Stimulated activated CD4-positive, alpha-beta T cell treated with anti-CD3 and anti-CD28 coated beads, Interleukin-4, amount 100 ng/mL, for 48 hours (primary cell): ENCODE results near the gene EPB41L4B.

Experiments
- DNase-seq, 2 donors: peaks; one replicate each; pipeline ENCODE4 v3.0.0-alpha.2; 2020; ENCODE audit warnings: low read depth in 2 of 2

The EPB41L4B gene

DNA sequence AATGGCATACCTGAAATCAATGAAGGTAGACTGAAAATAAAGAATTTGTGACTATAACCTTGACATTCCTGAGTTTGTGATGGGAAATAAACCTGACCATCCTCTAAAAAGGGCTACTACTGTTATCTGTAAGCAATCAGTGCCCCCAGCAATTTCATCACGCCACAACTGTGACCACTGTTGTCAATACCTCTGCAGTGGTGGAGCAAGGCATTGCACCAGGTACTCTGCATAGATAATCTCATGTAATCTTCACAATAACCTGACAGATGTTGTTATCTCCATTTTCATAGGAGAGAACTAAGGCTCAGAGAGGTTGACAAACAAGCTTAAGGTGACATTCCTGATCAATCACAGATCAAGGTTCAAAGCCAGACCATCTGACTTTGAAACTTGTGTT lies 115.3 kb downstream of the EPB41L4B start:
- DNase-seq = no peak

DNA sequence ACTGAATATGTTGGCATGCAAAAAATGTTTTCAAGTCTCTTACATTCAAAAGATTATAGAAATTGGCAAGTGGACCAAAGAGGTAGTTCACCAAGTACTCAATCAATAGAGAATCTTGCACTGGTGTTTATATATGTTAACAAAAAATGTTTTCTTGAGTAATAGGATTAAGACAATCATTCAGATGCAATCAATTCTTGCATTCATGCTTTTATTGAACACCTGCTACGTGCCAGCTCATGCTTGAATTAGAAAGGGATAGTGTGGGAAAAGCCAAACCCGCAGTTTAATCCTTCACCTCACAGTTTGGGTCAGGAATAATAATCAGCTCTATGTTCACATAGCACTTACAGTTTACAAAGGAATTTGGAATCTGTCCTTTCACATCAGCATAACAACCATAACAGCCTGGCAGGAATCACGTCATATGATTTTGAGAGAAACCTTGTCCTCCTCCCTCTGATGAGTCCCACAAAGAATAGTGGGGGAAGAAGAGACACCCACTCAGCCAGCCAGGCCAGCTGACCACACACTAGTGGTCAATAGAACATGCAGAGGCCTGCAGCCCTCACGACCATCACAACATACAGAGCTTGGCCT lies 117.0 kb downstream of the EPB41L4B start:
- no peak for DNase-seq

DNA sequence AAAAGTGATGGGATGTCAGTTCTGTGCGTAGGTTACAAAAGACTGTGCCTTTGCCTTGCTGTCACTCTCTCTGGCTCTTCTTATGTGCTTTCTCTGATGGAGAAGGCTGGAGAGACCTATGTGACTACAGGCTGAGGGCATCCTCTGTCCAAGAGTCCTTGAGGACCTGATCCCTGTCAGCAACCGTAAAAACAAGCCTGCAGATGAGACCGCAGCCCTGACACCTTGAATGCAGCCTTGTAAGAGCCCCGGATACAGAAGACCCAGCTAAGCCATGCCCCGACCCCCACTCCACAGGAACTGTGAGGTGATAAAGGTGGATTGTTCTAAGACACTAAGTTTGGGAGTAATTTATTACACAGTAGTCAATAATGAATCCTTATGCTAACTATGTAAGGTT lies 121.2 kb downstream of the EPB41L4B start:
- no peak for DNase-seq

DNA sequence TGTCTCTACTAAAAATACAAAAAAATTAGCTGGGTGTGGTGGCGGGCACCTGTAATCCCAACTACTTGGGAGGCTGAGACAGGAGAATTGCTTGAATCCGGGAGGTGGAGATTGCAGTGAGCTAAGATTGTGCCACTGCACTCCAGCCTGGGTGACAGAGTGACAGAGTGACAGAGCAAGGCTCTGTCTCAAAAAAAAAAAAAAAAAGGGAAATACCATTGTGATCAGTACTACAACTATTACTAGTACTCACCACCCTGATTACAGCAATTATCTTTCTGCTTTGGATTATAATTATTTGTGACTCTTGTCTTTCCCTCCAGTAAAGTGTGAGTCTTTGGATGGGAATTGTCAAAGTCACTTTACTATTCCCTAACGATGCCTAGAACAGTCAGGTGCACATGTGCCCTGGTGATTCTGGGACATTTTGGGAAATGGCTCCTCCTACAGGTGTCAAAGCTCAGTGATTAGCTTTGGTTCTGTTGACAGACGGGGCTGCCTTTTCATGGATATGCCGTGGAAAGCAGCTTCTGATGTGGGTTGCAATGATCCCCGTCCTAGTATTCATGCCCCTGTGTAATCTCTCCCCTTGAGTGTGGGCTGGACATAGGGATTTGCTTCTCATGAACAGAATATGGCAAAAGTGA lies 122.0 kb downstream of the EPB41L4B start:
- no peak for DNase-seq

DNA sequence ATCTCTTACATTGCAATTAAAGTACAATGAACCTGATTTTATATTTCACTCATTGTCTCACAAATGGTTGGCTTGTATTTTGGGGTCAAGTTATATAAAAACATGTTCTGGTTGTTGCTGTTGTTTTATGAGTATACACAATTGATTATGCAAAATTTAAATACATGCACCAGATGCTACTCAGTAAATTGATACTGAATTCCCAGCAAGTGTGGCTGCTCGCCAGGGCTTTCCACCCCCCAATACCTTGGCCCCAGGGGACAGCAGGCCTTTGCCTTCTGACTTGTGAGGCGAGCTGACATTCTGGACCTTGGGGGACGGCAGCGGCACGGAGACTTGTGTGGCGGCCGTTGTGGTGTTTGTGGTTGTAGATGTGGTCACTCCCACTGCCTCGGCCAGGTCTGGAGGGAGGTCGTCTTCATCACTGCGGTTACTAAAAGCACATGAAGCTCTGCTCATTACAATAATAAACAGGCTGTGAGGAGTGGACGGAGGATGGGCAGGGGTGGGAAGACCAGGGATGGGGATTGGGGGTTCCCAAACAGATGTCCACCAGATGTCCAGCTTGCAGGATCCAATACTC lies 126.8 kb downstream of the EPB41L4B start:
- no peak for DNase-seq

DNA sequence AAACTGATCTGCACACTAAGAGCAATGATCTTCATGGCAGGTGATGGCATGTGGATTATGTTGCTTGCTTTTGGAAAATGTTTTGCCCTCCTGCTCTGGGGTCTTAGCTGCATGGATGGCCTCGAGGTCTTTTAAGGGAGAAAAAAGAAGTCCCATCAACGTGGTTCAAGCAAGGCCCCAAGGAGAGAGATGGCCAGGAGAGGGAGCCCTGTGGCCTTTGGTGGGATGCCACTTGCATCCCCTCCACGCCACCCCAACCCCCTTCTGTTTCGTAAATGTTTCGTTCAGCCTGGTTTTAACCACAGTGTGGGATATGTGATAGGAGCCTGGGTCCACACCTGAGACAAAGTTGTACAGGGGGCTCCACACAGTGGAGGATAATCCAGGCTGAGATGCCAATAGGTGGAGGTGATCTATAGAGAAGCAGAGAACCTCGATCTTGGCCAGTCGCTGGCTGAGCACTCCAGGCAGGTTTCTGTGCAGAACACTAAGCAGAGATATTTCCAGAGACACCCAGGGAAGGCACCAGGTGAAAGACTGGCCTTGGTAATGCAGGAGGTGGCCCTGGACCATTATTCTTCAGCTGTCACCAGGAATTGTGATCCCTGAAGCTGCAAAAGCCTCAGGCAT lies 128.0 kb downstream of the EPB41L4B start:
- DNase-seq = no peak

DNA sequence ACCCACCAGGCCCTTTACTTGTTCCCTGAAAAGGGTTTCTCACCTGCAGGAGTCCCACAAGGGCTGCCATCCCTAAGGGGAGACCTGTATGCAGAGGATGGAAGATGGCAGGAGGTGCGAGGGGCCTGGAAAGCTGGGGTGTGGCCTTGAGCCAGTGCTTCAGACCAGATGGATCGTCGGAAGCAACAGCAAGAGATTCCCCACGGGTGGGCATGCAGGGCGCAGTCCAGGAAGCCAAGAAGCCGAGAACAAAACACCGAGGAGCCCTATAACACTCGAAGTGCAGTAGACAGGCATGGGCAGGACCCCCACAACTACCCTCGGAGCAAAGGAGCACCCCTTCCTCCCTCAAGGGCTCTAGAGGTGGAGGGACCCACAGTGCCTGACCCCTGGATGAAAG lies 129.1 kb downstream of the EPB41L4B start:
- no peak for DNase-seq

DNA sequence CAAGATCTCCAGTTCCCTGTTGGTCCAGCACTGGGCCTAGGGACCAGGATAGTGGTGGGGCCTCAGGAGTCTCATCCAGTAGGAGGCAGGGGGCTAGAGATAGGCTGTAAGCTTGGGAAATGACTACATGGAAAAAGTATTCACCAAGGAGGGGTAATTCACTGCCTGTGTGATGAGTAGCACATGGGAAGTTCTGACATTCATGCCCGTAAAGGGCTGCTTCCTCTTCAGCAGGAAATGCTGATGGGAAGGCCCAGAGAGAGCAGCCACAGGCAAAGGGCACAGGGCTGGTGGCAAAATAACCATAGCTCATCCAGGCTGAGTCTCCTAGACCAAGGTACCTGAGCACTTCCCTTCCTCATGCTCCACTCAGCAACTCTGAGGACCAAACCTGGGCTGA lies 130.7 kb downstream of the EPB41L4B start:
- DNase-seq = no peak

DNA sequence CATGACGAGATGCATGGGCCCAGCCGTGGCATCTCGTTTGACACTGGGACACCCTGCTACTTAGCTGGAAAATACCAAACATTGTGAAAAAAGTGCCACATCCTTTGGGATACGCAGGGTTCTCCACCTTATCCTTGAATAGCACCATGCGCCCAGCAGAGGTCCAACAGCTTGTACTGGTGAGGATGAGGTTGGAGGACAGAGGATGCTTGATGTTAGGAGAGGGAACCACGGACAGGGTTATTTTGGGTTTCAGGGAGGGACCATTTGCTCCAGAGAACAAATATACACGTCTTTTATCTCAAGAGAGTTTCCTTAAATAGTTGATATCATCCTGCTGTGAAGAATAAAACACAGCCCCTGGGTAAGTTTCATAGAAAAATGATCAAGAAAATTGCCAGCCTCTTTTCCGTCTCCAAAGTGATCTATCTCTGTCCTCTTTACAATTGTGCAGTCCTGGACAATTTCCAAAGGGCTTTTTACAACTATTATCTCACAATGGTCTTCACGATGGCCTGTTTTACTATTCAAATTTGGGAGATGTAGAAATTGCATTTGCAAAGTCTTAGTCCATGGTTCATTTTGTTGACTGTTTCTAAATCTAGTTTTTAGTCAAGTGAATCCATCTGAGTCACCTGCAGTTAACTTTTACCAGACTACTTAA lies 133.9 kb downstream of the EPB41L4B start:
- no peak for DNase-seq

DNA sequence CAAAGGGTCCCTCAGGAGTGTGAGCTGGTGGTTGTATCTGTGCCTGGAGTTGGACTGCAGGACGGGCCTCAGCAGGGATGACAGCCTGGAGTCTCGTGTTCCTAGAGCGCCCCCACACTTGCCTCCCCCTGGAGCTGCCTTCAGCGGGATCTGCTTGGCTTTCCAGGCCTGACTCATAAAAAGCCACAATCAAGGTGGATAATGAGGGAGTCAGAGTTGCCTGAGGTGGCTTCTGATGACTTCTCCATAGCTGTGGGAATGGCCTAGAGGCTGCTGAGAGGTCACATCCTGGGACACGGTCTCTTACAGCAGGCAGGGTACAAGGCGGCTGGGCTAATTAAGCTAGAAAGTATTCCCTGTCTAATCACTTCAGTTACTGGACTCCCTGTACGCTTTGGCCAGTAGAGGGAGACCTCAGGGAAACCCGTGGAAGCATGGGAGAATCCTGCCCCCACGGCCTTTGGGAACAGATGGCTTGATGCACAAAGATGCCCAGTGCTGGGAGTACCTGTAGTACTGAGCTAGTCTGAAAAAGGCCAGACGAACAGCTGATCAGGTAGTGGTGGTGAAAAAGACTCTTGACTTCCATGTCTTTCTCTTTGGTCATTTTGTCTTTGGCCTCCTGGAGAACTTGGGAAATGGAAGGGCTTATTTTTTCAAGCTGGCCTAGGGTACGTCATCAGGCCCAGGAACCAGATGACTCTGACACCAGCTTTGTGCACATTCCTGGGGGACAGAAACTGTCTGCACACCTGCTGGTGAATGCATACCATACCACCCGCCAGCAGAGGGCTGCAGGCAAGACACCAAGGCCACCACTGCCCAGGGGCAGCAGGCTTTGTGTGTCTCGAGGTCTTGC lies 137.7 kb downstream of the EPB41L4B start:
- peak in 1 of 2 donors; percentile 20 for DNase-seq

DNA sequence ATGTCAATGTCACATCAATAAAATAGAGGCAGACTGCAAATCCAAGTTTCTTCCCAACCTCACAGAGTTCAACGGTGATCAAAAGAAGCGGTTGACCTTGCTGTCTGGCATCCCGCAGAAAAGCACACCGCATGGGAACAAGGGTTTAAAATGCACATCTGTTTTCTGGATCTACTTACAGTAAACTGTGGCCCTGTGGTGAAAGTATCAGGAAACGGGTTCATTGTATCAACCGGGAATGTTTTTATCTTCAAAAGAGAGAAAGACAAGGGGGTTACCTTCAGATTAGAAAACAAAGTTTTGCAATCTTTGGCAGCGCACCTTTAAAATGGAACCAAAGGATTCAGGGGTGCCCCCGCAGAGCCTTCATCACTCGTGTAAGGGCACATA lies 138.3 kb downstream of the EPB41L4B start:
- DNase-seq = no peak

DNA sequence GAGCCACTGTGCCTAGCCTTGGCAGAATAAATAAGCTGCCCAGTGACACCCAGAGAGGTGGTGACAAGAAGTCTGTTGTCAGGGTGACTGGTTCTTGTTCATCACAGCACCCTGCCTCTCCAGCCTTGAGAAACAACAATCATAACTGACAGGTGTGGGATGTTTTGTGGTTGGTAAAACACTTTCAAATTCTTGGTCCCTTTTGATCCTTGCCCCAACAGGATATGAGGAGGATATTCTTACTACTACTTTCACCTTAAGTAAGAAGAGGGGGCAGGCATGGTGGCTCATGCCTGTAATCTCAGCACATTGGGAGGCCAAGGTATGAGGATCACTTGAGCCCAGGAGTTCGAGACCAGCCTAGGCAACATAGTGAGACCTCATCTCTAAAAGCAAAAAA lies 139.6 kb downstream of the EPB41L4B start:
- peak; percentile 23 to 26 for DNase-seq

DNA sequence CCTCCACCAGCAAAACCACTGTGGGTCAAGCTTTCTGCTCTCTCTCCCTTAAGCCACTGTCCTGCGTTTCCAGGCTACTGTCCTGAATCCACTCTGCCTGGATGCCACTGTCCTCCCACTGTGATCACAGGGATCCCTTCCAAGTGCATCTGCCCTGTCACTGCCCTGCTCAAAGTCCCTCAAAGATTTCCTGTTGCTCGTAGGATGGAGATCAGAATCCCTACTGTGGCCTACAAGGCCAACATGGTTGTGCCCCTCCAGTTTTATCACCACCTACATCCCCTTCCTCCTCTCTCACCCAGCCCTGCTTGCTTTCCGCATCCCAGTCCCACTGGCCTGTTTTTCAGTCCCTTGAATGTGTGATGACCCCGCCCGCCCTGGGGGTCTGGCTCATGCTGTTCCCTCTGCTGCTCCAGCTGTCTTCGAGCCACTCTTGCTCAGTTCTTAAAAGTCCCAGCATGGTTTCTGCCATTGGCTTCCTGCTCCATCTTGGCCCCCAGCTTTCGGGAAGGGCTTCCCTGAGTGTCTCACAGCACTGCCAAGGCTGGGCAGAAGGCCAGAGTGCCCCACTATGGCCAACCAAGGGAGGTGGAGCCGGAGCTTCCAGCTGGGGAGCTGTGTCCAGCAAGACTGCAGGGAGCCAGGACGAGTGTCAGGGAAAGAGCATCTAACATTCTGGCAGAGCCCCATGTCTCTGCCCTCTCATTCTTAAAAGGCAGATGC lies 140.9 kb downstream of the EPB41L4B start:
- no peak for DNase-seq

DNA sequence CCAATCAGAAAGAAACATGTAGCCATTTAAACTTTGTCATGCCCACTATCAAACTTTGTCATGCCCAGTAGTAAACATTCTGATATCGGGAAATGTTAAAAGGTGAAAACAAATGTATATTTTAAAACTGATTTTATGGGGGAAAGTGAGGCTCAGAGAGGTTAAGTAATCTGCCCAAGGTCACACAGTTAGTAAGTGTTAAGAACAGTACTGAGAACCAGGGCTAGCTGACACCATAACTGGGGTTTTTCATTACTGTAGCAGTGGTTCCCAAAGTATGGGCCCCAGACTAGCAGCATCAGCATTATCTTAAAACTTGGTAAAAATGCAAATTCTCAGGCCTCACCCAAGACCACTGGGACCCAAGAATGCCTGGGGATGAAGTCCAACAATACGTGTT lies 143.9 kb downstream of the EPB41L4B start:
- DNase-seq = no peak

DNA sequence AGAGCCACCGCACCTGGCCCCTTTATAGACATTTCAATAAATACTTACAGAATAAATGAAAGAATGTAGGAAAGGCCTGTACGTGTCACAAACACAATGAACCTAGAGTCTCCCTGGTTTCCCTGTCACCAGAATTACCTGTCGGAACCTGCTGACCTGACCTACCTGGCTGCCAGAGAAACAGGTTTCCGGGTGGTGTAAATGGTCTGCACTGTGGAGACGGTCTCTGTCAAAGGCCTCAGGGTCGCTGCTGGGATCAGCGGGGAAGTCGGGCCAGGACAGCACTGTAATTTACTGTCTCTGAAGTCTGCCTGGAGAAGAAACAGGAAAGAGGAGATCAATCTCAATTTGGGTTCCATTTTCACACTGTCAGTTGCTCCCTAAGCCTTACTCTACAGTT lies 144.5 kb downstream of the EPB41L4B start:
- DNase-seq = no peak

DNA sequence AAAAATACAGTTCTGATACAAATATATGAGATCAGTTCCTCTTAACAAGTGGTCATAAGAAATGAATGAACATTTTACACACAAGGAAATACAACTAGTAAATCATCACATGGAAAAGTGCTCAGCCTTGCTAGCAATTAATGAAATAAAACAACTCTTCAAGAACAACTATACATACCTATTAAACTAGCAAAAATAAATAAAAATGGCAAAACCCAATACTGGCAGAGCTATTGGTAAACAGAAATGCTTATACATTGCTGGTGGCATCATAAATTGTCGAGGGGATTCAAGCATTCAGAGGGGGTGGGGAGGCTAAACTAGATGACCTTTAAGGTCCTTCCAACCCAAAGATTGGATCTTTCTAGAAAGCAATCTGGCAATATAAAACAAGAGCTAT lies 147.9 kb downstream of the EPB41L4B start:
- no peak for DNase-seq

DNA sequence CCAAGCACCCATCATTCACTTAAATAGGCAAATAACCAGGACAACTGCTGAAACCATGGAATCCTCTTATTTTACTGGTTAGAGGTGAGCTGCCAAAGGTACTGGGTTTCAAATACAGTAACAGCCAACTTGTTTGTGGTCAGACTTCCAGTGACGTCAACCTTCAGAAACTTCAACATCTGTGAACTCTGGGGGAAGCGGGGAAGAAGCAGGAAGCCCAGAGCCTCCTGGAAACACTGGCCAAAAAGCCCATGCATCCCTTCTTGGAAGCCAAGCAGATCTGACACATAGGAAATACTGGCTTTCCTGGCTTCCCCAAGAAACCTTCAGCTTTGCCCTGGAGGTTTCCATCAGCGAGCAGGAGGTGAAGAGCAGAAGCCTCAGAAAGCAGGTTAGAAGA lies 148.9 kb downstream of the EPB41L4B start:
- DNase-seq = no peak

DNA sequence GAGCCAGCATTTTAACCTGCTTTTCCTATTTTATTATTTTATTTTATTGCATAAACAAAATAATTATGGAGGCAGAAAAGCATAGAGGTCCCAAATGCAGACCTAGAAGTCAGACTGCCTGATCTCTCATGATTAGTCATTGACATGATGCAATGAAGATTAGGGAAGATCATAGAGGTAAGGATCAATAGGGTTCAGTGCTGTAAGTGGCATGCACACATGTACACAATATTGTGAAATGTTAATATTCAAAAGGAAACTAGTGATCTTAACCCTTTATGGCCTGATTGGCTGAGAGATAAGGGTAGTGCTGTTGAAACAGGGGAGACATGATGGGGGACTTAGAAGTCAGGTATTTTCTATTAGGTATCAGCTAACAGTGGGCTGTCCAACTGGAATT lies 152.7 kb downstream of the EPB41L4B start:
- DNase-seq = no peak

DNA sequence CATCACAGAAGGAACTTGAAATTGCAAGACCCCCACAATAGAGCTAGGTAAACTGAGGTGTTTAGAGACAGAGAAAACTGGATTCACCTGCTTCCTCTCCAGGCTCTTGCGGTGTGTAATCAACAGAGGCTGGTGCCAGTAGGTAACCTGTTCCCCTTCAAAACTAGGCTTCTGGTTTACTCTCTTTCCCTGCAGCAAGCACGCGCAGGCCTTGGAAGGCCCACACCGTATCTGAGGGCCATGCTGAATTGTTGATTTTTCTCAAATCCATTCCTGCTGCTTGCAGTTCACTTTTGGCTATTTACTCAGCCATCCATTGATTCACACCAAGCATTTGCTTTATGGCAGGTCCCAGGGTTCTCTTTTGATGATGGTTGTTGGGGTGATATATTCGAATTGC lies 153.1 kb downstream of the EPB41L4B start:
- no peak for DNase-seq

DNA sequence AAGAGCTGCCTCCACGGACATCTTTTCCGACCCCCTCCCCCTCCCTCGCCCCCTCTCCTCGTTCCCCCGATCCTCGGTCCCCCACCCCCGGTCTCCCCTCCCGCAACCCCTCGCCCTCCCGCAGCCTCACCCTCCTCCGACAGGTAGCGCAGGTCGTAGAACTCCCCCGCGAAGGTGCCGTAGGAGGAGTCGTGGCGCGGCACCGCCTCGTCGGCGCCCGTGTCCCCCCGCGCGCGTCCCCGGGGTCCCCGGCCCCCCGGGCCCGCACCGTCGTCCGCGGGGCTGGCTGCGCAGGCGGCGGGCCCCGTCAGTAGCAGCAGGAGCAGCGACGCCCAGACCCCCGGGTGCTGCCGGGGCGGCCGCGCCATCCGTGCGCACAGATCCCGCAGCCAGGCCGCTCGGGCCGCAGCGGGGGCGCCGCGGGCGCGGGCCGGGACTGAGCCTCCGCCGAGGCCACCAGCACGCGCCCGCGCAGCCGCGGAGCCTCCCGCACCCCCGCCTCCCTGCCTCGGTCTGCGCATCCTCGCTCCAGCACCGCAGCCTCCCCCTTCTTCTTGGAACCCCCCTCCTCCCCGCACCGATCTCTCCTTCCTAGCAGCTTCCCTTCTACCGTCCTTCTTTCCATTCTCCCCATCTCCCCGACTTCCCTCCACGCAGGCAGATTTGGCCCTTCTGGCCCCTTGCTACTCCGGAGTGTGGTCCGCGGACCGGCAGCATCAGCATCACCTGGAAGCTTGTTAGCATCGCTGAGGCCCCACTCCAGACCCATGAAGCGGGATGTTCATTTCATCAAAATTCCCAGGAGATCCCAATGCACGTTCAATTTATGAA lies 153.9 kb downstream of the EPB41L4B start, which contains the start of gene FRRS1L:
Gene FRRS1L (minus strand): TSS at position 479 of the 831 bp plus-strand sequence. CDS start 111 bp downstream, at position 368.
- DNase-seq = no peak
